Spleen (tissue), 11 donors: ENCODE data around the gene TCF7L1. TPM values are rescaled to one million over a fixed set of nuclear protein-coding genes. Genes with fewer than 3 reads are reported as not detected.

Experiments
- DNase-seq: peaks from one replicate; pipeline ENCODE4 v3.0.0-alpha.2; 2020
- H3K27ac ChIP-seq, 8 donors: fragments of 200-600 bp; sonication (generic) in 7 of 8; 1 replicate in 4 of 8; 2 replicates in 4 of 8; pipeline versions ENCODE4 v1.5.0 to v1.8.0; 2016 to 2021; ENCODE audit warnings: inconsistent platforms in 4 of 8, mild to moderate bottlenecking in 4 of 8, moderate library complexity in 1 of 8
- H3K27me3 ChIP-seq, 7 donors: fragments of 200-600 bp; sonication (generic) in 6 of 7; replicated peaks in 1 of 7; 1 replicate in 4 of 7; 2 replicates in 3 of 7; pipeline versions ENCODE4 v1.5.0 to v1.8.0; 2016 to 2021; ENCODE audit warnings: inconsistent platforms in 3 of 7, mild to moderate bottlenecking in 1 of 7
- H3K36me3 ChIP-seq, 6 donors: fragments of 200-600 bp; sonication (generic) in 5 of 6; 1 replicate in 4 of 6; 2 replicates in 2 of 6; pipeline versions ENCODE4 v1.5.0 to v1.8.0; 2016 to 2021; ENCODE audit warnings: inconsistent platforms in 2 of 6
- H3K4me1 ChIP-seq, 6 donors: fragments of 200-600 bp; sonication (generic) in 5 of 6; 1 replicate in 3 of 6; 2 replicates in 3 of 6; pipeline versions ENCODE4 v1.5.0 to v1.8.0; 2016 to 2021; ENCODE audit warnings: inconsistent platforms in 3 of 6
- H3K4me3 ChIP-seq, 8 donors: fragments of 200-600 bp; sonication (generic) in 7 of 8; 1 replicate in 4 of 8; 2 replicates in 4 of 8; pipeline versions ENCODE4 v1.5.0 to v1.8.0; 2016 to 2021; ENCODE audit warnings: inconsistent platforms in 4 of 8, mild to moderate bottlenecking in 4 of 8, moderate library complexity in 2 of 8
- H3K9me3 ChIP-seq, 8 donors: fragments of 200-600 bp; sonication (generic) in 7 of 8; 1 replicate in 4 of 8; 2 replicates in 4 of 8; pipeline versions ENCODE4 v1.5.0 to v1.8.0; 2016 to 2021; ENCODE audit warnings: inconsistent platforms in 4 of 8
- POLR2A ChIP-seq, 3 donors: fragments of 450-650 bp; IDR thresholded peaks; one replicate each; pipeline ENCODE4 v1.5.1; 2017; ENCODE audit warnings: antibody characterized with exemption in 3 of 3, mild to moderate bottlenecking in 1 of 3
- POLR2AphosphoS5 ChIP-seq, 3 donors: sonication (generic); formaldehyde crosslinking; IDR thresholded peaks; one replicate each; pipeline ENCODE4 v1.5.1; 2017; ENCODE audit warnings: antibody characterized with exemption in 3 of 3
- WGBS, 5 donors: extraction: QIAGEN DNeasy Blood & Tissue Kit in 3 of 5; methylation state at CpG; one replicate each; pipeline versions ENCODE4 v1.1.5 to v1.1.7; 2013 to 2018; 5-methylcytosine and 5-hydroxymethylcytosine counted together
- intact Hi-C: fragments of 100-400 bp; cut with DNase I; formaldehyde crosslinking; loops from one replicate; pipeline ENCODE4 v1.15.0; 2023; ENCODE audit warnings: low total_unique reads
- polyA plus RNA-seq, 3 donors: library from polyadenylated mRNA; stranded (reverse); fragments of 200-250 nt; gene quantifications; one replicate each; pipeline ENCODE4 v1.2.1, GENCODE V29; 2013
- total RNA-seq, 7 donors: library from RNA; depleted of rRNA in 3 of 7; stranded (reverse); fragments of >200 nt in 3 of 7; fragmentation: NEBNext Ultra II Directional in 4 of 7; extraction: Animal tissue kit (Norgen Biotek cat#: 25700) in 4 of 7; gene quantifications; one replicate each; pipeline versions ENCODE4 v1.1.0 to v1.2.1, GENCODE V29; 2016 to 2021
- TF ChIP-seq, protein P1 (sequence below), 11 experiments: fragments of 200-600 bp in 7 of 11; fragments of 450-650 bp in 4 of 11; sonication (generic) in 4 of 11; IDR thresholded peaks in 8 of 11; conservative IDR thresholded peaks in 3 of 11; 1 replicate in 7 of 11; 2 replicates in 4 of 11; pipeline versions ENCODE4 v1.4.0 to v1.8.0; 2016 to 2021; ENCODE audit warnings: antibody characterized with exemption in 11 of 11, inconsistent platforms in 4 of 11, mild to moderate bottlenecking in 1 of 11
- donor health status: healthy with polysubstance abuse.
- donor health status: DM: no; HTN: no; CAD: no; lungs with moderate emphysema.
- donor health status: DM: no; HTN: no; CAD: no.
- donor health status: Bipolar disorder and iron deficiency.
- donor health status: healthy.
- donor health status: DM: no; HTN: no; CAD: no.
- donor health status: DM: yes; HTN: yes; CAD: no.

TCF7L1 gene
- total and polyA plus RNA-seq, 10 donors, result 2.0 to 15.8 (median 6.4) TPM

DNA sequence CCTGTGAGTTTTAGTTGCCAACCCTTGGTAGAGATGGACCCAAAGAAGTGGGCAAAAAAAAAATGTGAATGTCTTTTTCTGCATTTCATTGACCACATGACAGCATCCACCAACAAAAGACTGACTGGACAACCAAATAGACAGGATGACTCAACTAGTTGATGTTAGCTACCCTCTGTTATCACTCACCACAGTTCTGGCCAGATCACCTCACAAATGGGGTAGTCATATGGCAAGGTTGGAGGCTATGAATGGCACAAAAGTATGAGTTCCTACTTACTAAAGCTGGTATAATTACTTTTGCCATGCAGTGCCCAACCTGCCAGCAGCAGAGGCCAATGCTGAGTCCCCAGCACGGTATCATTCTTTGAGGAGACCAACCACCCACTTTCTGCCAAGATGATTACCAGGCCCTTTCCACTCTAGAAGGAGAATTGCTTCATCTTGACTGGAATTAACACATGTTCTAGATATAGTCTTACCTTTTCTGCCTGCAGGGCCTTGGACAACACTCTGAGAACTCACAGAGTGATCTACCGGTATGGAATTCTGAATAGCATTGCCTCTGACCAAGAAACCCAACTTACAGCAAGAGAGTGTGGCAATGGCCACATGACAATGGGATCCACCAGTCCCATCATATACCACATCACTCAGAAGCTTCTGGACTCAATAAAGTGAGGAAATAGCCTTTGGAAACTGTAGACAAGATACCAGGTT is 20.1 kb upstream of the TCF7L1 start:
- TF ChIP-seq POLR2A (IDR thresholded peaks at IDR 0.05) (no peak), POLR2AphosphoS5 (IDR thresholded peaks at IDR 0.05) (no peak)
- Histone ChIP-seq H3K27me3 (peaks cover 0 to 16% (median 0%) of the 10 kb centered on the region in 7 donors), H3K27ac (no peak overlapping the region), H3K9me3 (no peaks in the 10 kb centered on the region), H3K36me3 (no peaks in the 10 kb centered on the region), H3K4me1 (no peaks in the 10 kb centered on the region), H3K4me3 (no peak overlapping the region)
- 23 to 44% (median 38%) methylated on average over 2 of the region's 2 CpGs for WGBS, 5 donors
- intact Hi-C loops, result no loop called here
- no peak for DNase-seq

DNA sequence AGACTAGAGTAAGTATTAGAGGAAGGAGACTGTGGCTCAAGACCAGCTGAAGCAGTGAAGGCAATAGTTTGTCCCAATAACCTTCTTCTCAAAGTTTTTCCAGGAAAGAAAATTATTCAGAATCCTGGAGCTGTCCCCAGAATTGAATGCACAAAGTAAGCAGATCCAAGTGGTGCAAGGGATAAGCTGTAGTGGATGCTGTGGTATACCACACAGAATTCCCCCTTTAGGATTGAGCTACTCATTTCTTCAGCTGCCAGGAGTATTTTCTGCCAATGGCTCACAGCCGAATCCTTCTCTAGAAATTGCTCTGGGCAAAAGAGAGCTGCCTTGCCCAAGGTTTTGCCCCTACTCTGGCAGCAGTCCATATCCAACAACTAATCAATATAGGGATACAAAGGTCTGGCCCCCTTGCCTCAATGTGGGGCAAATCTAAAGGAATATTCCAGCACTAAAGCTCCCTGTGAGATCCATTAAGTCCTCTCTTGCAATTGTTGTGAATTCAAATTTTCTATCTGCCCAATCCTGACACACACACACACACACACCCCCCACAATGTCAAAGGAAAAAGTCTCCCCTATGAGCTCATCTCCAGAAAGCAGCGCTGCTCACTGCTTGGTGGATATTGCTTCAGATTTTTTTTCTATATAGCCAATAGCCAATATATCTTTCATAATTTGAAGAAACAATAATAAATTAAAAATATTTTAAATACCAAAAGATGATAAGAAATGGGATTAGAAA is 18.4 kb upstream of the TCF7L1 start:
- Histone ChIP-seq H3K4me1 (no peaks in the 10 kb centered on the region), H3K36me3 (no peaks in the 10 kb centered on the region), H3K27me3 (peaks cover 0 to 16% (median 0%) of the 10 kb centered on the region in 7 donors), H3K4me3 (no peak overlapping the region), H3K9me3 (no peaks in the 10 kb centered on the region), H3K27ac (no peak overlapping the region)
- intact Hi-C loops, result no loop called here
- 86 to 98% (median 93%) methylated on average over 2 of the region's 2 CpGs for WGBS, 5 donors
- no peak for DNase-seq
- TF ChIP-seq POLR2AphosphoS5 (IDR thresholded peaks at IDR 0.05) (no peak), POLR2A (IDR thresholded peaks at IDR 0.05) (no peak)
- TF ChIP-seq, protein P1, sequence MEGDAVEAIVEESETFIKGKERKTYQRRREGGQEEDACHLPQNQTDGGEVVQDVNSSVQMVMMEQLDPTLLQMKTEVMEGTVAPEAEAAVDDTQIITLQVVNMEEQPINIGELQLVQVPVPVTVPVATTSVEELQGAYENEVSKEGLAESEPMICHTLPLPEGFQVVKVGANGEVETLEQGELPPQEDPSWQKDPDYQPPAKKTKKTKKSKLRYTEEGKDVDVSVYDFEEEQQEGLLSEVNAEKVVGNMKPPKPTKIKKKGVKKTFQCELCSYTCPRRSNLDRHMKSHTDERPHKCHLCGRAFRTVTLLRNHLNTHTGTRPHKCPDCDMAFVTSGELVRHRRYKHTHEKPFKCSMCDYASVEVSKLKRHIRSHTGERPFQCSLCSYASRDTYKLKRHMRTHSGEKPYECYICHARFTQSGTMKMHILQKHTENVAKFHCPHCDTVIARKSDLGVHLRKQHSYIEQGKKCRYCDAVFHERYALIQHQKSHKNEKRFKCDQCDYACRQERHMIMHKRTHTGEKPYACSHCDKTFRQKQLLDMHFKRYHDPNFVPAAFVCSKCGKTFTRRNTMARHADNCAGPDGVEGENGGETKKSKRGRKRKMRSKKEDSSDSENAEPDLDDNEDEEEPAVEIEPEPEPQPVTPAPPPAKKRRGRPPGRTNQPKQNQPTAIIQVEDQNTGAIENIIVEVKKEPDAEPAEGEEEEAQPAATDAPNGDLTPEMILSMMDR (IDR thresholded peaks at IDR 0.05 in 8 of 11, conservative IDR thresholded peaks at IDR 0.05 in 3 of 11), result no peak

DNA sequence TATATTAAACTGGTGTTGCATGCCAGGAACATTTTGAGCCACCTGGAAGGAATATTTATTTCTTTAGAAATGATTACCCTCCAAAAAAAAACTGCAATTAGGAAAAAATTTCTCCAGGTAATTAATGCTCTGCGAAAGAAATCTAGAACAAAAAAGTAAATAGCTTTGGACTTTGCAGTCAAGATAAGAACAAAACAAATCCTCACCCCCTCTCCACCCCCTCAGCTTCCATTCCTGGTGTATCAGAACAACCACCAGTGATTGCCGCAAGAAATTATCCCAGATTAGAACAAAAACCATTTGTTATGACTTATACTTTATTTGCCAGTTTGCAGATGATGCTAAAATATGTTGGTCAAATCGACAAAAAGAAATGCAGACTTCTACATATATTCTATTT is 17.0 kb upstream of the TCF7L1 start:
- Histone ChIP-seq H3K27me3 (peaks cover 0 to 16% (median 0%) of the 10 kb centered on the region in 7 donors), H3K4me3 (no peak overlapping the region), H3K27ac (no peak overlapping the region), H3K36me3 (no peaks in the 10 kb centered on the region), H3K9me3 (no peaks in the 10 kb centered on the region), H3K4me1 (no peaks in the 10 kb centered on the region)
- intact Hi-C loops, result no loop called here
- 81 to 91% (median 90%) methylated on average over 3 of the region's 3 CpGs for WGBS, 5 donors
- TF ChIP-seq POLR2A (IDR thresholded peaks at IDR 0.05) (no peak), POLR2AphosphoS5 (IDR thresholded peaks at IDR 0.05) (no peak)
- TF ChIP-seq, protein P1 (IDR thresholded peaks at IDR 0.05 in 8 of 11, conservative IDR thresholded peaks at IDR 0.05 in 3 of 11), result no peak
- DNase-seq, result no peak

DNA sequence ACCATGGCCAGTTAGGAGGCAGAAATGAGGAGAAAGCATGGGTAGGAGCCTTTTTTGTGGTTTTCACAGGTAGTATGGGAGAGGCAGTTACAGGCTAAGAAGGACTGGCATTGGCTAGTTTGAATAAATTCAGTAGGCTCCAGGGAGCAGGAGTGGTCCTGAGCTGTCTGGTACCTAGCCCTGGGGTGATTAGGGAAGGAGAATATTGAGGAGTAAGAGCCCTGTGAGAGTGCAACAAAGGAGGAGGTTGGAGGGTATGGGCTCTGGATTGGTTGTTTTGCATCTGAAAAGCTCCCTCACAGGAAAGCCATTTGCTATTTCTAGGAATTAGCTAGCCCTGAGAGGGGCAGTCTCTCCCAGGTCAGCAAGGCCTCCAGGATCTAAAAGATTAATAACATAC is 13.3 kb upstream of the TCF7L1 start:
- H3K4me1 ChIP-seq, result no peaks in the 10 kb centered on the region
- no peak overlapping the region for H3K27ac ChIP-seq
- no peak for DNase-seq
- H3K4me3 ChIP-seq, result no peak overlapping the region
- TF ChIP-seq POLR2AphosphoS5 (IDR thresholded peaks at IDR 0.05) (no peak), POLR2A (IDR thresholded peaks at IDR 0.05) (no peak)
- TF ChIP-seq, protein P1 (IDR thresholded peaks at IDR 0.05 in 8 of 11, conservative IDR thresholded peaks at IDR 0.05 in 3 of 11), result no peak
- no peaks in the 10 kb centered on the region for H3K36me3 ChIP-seq
- no peaks in the 10 kb centered on the region for H3K27me3 ChIP-seq
- H3K9me3 ChIP-seq, result no peaks in the 10 kb centered on the region
- intact Hi-C loops, result no loop called here
